ENCODE measurements around the gene NTSR1.
A peak's percentile ranks its signal among the peaks of the same experiment; 100 is the strongest.

Gene NTSR1

DNA sequence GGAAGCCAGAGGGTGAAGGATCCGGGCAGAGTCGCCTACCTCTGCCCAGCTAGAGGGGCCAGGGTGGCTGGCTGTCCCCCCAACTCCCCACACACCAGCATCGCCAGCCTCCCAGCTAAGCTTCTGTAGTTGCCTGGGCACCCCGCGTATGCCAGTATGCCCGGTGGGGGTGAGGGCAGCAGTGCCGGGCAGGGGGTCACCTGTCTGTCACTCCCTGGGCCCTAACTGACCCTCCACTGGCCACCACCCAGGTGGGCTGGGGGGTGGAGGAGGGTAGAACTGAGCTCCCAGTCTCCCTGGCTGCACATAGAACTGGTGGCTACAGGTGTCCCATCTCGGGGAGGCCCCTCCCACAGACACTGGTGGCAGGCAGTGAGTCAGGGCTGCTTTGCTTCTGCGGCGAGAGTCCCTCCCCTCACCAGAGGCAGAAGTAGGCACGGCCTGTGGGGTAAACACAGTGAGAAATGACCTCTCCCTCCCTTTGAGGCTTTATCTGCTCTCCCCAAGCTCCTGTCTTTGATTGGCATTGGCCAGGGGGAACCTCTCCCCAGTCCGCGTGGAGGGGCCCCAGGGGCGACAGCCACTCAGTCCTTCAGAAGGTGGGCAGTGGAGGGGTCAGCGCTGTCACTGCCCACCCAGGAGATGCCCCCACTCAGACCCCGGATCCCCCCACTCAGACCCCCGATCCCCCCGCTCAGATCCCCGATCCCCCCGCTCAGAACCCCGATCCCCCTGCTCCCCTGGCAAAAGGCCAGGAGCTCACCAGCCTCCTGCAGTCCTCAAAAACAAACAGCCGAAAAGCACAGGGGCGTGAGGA lies 2.5 kb downstream of the NTSR1 start:
- peak; percentile 36 for DNase-seq

GRCh38 chr20:62711703-62712101 lies 3.1 kb downstream of the NTSR1 start:
- DNase-seq: no peak

- no peak for DNase-seq
Observed at GRCh38 chr20:62712606-62713005, 4.0 kb downstream of the NTSR1 start.

DNA sequence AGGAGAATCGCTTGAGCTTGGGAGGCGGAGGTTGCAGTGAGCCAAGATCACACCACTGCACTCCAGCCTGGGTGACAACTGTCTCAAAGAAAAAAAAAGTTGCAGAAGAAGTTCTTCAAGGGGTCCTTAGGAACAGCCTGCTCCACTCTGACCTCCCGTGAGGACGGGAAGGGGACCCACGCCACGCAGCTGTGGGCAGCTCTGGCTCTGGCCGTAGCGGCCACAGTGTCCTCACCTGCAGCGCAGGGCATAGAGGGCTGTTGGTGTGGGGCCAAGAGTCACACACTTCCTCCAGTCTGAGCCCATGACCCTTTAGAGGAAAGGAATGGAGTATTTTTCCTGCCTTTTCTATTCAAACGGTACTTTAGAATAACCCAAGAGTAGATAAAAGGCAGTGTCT lies 5.4 kb downstream of the NTSR1 start:
- DNase-seq: no peak

DNA sequence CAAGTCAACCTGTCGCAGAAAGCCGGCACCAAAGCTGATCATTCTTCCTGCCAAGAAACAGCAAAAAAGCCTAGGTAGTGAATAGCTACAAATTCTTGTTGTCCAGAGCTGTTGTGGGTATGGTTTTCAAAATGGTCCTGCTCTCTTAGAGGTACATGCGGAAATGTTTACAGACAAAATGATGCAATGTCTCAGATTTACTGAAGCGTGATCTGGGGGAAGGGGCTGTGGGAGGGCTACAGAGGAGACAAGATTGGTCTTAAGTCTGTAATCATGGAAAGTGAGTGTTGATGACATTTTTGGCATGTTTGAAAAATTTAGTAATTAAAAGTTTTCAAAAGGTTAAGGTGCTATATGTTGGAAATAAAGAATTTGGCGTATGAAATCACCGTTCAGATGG lies 6.2 kb downstream of the NTSR1 start:
- DNase-seq: no peak

- no peak for DNase-seq
Observed at GRCh38 chr20:62715201-62715600, 6.6 kb downstream of the NTSR1 start.

GRCh38 chr20:62716198-62716940 lies 7.7 kb downstream of the NTSR1 start:
- peak; percentile 37 for DNase-seq

- no peak for DNase-seq
Observed at GRCh38 chr20:62716941-62717310, 8.3 kb downstream of the NTSR1 start.

DNA sequence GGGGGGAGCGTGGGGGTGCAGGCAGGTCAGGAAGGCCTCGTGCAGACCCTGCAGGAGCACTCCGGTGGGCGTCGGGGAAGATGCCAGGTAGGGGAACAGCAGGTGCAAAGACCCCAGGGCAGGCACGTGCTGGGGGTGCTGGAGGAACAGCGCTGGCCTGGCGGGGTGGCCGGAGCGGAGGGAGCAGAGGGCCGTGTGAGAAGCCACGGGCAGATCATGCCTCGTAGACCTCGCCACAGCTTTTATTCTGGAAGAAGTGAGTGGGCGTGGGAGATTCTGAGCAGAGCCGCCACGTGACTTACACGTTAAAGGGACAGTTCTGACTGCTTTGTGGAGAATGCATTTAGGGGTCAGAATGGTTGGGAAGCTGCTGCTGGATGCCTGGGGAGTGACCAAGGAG lies 9.3 kb downstream of the NTSR1 start:
- no peak for DNase-seq

DNA sequence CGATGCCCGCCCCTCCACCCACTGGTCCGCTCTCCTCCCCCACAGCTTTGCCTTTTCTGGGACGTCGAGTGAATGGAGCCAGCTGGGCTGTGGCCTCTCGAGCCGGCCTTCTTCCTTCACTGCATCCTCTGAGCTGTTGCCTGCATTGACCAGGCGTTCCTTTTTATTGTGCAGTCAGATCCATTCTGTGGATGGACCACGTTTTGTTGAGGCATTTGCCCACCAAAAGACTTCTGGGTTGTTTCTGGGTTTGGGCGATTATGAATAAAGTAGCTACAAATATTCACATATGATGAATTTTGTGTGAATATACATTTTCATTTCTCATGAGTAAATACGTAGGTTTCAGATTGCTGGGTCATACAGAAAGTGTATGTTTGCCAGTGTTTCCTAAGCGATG lies 9.9 kb downstream of the NTSR1 start:
- DNase-seq: no peak

- no peak for DNase-seq
Observed at GRCh38 chr20:62719250-62719935, 10.8 kb downstream of the NTSR1 start.

- no peak for DNase-seq
Observed at GRCh38 chr20:62721511-62722370, 13.1 kb downstream of the NTSR1 start.

DNA sequence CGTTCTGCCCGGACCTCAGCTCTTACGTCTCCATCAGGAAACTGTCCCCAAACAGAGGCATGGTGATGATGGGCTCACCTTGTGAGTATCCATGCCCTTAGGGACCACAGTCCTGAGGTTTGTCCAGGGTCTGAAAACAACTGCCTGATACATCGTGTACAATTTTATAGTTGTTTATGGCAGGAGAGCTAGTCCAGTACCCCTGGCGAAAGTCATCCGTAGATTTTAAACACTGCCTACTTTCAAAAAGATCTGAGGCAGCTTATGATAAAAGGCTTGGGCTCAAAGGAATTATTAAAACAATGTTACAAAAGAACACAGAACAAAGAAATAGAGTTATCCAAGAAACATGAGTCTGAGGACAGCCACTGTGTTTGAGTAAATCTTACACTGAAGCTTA lies 14.0 kb downstream of the NTSR1 start:
- DNase-seq: no peak

GRCh38 chr20:62723351-62723750 lies 14.7 kb downstream of the NTSR1 start:
- no peak for DNase-seq

DNA sequence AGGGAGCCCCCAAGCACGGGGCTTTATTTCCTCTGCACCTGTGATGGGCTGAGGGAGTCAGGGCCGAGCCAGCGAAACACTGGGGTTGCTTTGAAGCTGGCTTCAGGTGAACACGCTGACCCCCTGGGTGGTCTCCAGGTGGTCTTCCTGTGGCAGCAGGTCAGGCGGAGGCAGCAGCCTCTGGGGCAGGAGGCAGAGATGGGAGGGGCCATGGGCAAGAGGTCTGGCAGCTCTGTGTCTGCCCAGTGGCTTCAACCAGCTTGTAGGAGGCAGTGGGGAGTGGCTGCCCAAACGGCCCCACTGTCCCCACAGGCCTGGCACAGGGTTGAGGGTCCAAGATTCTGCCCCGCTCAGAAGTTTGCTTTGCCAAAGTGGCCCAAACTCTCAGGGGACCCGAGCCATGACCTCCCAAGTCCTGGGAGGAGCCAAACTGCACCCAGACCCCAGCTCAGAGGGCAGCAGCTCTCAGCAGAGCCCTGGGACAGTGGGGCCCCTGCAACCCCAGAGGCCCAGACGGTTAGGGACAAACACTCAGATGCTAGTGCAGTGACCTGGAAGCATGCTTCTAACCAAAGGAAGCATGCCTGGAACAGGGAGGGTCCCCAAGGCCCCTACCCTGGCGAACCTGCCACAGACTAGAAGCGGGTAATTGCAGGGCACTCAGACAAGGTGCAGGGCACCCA lies 15.3 kb downstream of the NTSR1 start:
- no peak for DNase-seq

GRCh38 chr20:62724692-62725595 lies 16.3 kb downstream of the NTSR1 start:
- no peak for DNase-seq

DNA sequence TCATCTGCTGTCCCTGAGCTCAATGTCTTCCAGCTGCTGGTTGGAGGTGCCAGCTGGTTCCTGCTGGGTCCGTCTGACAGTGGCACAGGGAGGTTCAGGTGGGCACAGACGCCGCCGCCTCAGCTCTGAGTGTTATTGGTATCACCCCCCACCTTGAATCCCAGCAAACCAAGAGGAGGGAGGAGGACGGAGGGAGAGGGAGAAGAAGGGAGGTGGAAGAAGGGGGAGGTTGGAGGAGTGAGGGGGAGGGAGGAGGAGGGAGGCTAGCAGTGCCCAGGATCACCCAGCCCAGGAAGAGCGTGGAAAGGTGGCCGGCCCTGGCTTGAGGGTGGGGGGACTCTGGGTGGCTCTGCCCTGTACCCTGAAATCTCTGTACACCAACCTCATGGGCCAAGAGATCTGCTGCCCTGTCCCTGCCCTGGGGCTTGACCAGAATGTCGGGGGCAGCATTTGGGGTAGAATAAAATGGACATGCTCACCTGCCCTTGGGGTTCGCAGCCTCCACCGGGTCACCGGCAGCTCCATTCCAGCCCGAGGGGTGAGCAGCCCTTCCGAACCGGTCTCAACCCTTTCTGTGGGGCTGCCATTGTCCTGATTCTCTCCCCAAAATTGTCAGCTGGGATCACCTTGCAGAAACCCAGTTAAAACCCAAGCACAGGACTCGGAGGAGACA lies 17.1 kb downstream of the NTSR1 start:
- no peak for DNase-seq

- DNase-seq: no peak
Observed at GRCh38 chr20:62726276-62726675, 17.6 kb downstream of the NTSR1 start.

DNA sequence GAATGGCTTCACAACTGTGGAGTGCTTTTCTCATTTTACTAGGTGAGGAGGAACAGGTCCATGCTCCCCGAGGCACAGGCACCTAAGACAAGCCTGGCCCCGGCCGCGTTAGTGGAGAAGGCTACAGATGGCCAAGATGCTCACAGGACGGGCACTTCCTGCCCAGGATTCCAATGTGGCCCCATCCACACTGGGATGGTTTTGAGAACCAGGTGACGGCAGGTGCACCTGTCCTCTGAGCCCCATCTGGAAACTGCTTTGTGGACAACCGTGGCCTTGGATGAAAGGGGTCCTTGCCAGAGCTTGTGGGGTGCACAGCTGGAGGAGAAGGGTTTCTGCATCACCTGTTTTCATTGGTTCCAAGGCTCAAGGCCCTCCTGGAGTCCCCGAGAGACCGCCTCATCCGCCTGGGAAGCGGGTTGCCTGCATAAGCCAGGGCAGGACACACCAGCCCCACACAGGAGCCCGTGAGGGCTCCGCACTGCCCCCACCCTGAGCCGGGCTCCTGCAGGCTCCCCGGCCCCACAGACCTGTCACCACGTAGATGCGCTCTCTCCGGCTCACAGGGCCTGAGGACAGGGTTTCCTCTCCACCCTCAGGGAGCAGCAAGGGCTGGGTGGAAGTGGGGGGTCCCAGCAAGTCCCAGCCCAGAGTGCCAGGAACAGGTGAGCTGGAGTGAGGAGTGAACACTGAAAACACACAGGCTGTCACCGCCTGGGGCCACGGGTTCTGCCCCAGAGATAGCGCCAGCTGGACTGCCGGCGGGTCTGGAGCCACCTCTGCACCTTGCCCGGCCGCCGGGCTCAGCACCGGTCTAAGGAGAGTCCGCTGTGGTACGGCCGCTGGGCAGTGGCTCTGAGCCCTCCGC lies 18.3 kb downstream of the NTSR1 start:
- no peak for DNase-seq

Data from activated naive CD4-positive, alpha-beta T cell treated with Interleukin-2 at 50 U/mL for 16 hours (primary cell).